Superior temporal gyrus (tissue), 1 donor: ENCODE data around the gene ALKBH7.
"Not testable (repeated sequence)": the region's sequence is repeated elsewhere in the genome, so short reads cannot be mapped to it uniquely, and the experiment has no call there.

Experiments used
- DNase-seq: peaks from one replicate; pipeline ENCODE4 v3.0.0-alpha.2; 2016; ENCODE audit errors: extremely low spot score

ALKBH7 gene, protein sequence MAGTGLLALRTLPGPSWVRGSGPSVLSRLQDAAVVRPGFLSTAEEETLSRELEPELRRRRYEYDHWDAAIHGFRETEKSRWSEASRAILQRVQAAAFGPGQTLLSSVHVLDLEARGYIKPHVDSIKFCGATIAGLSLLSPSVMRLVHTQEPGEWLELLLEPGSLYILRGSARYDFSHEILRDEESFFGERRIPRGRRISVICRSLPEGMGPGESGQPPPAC

DNA sequence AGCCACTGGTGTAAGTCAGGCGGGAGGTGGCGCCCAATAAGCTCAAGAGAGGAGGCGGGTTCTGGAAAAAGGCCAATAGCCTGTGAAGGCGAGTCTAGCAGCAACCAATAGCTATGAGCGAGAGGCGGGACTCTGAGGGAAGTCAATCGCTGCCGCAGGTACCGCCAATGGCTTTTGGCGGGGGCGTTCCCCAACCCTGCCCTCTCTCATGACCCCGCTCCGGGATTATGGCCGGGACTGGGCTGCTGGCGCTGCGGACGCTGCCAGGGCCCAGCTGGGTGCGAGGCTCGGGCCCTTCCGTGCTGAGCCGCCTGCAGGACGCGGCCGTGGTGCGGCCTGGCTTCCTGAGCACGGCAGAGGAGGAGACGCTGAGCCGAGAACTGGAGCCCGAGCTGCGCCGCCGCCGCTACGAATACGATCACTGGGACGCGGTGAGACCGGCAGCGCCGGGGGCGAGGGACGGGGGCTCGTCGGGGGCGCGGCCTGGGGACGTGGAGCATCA lies at the start of gene ALKBH7:
Gene ALKBH7 (plus strand): TSS at position 201 of the 502 bp plus-strand sequence. CDS start 27 bp downstream, at position 228.
- DNase-seq = peak; percentile 100

GRCh38 chr19:6324757-6325156 lies 47.8 kb upstream of the ALKBH7 start:
- DNase-seq = no peak

- no peak for DNase-seq
Measured at GRCh38 chr19:6325614-6326013, 47.0 kb upstream of the ALKBH7 start.

GRCh38 chr19:6326815-6327214 lies 45.8 kb upstream of the ALKBH7 start:
- DNase-seq = no peak

DNA sequence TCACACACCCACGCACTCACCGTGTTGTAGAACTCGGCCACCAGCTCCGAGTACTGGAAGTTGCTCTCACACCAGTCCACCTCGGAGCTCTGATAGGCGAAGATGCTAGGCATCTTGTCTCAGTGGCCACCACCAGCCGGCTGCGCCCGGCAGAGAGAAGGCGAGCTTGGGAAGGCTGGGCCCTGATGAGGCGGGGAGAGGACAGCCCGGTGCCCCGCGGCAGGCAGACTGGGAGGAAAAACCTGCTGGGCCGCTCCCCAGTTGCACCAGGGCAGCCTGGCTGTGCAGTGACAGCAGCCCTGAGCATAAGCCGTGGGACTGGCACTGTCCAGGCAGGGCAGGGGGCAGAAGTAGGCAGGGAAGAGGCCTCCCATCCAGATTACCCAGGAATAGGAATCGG lies 39.2 kb upstream of the ALKBH7 start, which contains the start of gene ACER1:
Gene ACER1 (minus strand): TSS at position 174 of the 400 bp plus-strand sequence. CDS start 61 bp downstream, at position 113.
- no peak for DNase-seq

GRCh38 chr19:6334490-6335285 lies 37.9 kb upstream of the ALKBH7 start:
- DNase-seq = no peak

DNA sequence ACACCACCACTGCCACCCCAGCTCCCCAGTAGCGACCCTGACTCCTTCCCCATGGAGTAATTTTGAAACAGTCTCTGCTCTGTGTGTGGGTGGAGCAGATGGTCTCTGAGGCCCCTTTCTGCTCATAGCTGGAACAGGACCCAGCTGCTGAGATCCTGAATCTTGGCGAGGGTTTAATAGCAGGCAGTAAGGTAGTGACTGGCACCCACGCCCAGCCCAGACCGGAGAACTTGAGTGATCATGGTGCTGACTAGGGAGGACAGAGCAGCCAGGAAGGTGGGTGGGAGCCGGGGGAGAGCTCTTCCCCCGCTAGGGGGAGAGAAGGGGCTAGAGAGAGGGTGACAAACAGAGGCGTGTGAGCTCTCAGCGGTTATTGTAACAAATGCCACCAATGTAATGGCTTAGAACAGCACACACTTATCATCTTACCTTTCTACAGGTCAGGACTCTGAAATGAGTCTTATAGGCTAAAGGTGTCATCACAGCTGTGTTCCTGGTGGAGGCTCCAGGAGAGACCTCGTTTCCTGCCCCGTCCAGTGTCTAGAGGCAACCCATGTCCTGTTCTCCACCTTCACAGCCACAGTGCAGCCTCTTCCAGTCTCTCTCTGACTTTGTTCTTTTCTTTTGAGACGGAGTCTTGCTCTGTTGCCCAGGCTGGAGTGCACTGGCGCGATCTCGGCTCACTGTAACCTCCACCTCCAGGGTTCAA lies 31.9 kb upstream of the ALKBH7 start:
- no peak for DNase-seq

DNA sequence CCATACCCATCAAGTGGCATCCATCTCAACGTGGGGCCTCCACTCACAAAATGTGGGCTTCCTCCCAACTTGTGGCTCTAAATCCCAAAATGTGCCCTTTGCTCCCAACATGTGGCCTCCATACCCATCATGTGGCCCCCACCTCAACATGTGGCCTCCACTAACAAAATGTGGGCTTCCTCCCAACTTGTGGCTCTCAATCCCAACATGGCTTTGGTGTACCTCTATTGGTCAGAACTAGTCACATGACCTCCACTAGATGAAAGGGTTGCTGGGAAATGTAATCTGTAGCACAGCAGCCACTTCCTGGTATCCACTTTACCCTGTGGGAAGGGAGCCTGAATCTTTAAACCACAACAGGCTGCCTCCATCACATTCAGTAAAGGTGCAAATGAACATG lies 29.1 kb upstream of the ALKBH7 start:
- no peak for DNase-seq

GRCh38 chr19:6349271-6349670 lies 23.3 kb upstream of the ALKBH7 start:
- DNase-seq = not testable (repeated sequence)

DNA sequence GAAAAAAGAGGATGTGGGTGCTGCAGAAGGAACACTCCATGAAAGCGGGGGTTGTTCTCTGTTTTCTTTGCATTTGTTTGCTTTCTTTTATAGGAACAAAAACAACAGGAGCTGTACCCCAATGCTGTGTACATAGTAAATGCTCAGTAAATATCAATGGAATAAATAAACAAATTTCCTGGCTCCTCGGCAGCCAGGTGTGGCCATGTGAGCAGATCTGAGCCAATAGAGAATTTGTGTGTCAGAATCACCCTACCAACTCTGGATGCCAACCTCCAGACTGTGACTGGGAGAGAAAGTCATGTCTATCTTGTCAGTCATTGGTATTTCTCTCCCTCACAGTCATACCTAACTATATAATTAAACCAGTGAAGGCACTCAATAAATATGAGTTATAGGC lies 21.9 kb upstream of the ALKBH7 start:
- no peak for DNase-seq

DNA sequence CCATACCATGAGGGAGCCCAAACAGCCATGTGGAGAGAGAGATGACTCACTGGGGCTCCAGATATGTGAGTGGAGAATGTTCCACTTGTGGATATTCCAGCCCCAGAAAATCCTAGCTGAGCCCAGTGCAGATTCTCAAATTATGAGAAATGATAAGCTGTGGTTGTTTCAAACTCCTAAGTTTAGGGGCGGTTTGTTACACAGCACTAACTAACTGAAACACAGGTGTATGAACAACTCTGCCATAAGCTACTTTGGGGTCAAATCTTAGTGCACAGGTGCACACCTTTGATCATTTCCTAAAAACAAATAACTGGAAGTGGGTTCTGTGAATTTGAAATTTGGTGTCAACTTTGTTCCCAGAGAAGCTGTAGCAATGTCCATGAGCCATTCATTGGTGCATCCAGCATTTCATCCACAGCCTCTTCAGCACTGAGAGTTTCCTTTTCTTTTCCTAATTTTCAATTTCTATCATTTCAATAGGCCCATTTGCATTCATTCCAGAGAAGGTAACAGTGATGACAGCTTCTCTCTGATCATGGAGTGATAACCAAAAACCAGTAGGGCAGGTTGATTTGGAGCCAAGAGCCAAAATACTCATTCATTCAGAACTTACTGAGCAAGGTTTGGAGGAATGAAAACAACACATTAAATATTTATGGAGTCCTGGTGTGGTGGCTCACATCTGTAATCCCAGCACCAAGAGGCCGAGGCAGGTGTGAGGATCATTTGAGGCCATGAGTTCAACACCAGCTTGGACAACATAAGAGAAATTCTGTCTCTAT lies 20.0 kb upstream of the ALKBH7 start:
- no peak for DNase-seq

DNA sequence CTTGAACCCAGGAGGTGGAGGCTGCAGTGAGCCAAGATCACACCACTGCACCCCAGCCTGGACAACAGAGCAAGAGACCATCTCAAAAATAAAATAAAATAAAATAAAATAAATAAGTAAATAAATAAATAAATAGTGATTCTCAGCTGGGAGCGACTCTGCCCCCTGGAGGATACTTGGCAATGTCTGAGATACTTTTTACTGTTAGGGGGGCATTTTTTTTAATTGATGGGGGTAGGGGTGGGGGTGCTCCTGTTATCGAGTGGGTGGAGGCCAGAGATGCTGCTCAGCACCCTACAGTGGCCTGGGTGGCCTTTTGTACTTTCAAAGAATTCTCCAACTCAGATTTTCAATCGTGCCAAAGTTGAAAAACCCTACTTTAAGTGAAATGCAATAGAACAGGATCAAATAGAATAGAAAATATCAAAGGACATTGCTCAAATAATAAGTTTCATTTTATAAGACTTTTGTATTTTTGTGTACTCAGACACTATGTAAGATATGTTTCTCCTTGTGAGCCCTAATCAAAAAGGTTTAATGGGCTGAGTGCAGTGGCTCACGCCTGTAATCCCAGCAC lies 18.4 kb upstream of the ALKBH7 start:
- DNase-seq = no peak

DNA sequence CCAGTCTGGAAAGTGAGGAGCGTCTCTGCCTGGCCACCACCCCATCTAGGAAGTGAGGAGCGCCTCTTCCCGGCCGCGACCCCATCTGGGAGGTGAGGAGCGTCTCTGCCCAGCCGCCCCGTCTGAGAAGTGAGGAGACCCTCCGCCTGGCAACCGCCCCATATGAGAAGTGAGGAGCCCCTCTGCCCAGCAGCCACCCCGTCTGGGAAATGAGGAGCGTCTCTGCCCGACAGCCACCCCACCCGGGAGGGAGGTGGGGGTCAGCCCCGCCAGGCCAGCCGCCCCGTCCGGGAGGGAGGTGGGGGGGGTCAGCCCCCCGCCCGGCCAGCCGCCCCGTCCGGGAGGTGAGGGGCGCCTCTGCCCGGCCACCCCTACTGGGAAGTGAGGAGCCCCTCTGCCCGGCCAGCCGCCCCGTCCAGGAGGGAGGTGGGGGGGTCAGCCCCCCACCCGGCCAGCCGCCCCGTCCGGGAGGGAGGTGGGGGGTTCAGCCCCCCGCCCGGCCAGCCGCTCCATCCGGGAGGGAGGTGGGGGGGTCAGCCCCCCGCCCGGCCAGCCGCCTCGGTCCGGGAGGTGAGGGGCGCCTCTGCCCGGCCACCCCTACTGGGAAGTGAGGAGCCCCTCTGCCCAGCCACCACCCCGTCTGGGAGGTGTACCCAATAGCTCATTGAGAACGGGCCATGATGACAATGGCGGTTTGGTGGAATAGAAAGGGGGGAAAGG lies 17.1 kb upstream of the ALKBH7 start:
- not testable (repeated sequence) for DNase-seq

- DNase-seq = no peak
Measured at GRCh38 chr19:6357174-6357573, 15.4 kb upstream of the ALKBH7 start.

DNA sequence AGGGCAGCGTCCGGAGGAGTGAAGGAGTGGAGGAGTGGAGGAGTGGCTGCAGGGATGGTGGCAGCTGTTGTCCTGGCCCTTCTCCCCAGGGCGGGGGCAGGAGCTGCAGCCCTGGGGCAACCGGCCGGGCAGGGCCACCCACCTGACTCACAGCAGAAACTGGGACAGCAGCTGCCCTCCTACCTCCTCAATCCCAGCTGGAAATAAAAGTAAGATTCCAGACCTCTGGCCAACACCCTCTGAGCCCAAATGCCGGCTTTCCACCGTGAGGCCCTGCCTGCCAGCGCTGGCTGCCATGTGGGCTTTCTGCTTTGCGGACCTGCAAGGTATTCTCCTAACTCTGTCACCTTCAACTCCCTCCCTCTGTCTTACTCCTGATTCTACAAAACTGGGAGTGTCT lies 14.6 kb upstream of the ALKBH7 start:
- DNase-seq = no peak

DNA sequence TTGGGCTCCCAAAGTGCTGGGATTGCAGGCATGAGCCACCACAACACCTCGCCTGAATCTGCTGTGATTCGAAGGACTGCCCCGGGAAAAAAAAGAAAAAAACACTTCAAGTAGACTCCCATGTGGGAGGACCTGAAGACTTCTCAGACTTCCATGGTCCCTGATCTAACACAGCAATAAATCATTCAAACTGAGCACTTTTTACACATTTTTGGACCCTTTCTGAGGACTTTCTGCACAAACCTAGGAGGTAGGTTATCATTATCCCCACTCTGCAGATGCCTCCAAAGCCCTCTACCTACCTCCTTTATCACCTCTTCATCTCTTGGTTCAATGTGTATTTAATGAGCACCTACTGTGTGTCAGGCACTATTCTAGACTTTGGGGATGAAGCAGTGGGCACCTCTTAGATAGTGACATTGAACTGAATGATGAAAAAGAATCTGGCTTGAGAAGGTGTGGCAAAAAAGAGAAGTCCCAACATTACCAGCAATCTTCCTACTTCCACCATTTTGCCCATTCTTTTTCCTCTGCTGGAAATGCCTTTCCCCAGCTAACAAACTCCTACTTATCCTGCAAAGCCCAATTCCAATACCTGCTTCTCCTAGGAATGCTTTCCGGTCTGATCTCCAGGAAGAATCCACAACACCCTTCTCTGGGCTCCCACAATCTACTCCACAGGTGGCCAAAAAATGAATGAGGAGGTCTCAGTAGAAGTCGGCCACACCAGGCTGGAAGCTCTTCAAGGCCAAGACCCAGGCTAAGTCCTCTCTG lies 12.8 kb upstream of the ALKBH7 start:
- no peak for DNase-seq

DNA sequence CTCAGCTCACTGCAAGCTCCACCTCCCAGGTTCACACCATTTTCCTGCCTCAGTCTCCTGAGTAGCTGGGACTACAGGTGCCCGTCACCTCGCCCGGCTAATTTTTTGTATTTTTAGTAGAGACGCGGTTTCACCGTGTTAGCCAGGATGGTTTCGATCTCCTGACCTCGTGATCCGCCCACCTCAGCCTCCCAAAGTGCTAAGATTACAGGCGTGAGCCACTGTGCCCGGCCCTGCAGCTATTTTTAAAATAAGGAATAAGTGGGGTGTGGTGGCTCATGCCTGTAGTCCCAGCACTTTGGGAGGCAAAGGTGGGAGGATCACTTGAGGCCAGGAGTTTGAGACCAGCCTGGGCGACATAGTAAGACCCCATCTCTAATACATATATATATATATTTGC lies 12.1 kb upstream of the ALKBH7 start:
- not testable (repeated sequence) for DNase-seq

DNA sequence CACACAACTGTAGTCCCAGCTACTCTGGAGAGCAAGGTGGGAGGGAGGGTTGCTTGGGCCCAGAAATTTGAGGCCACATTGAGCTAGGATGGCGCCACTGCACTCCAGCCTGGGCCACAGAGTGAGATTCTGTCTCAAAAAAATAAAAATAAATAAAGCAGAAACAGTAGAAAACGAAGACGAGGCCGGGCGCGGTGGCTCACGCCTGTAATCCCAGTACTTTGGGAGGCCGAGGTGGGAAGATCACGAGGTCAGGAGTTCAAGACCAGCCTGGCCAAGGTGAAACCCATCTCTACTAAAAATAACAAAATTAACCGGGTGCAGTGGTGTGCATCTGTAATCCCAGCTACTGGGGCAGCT lies 11.8 kb upstream of the ALKBH7 start:
- DNase-seq = not testable (repeated sequence)

DNA sequence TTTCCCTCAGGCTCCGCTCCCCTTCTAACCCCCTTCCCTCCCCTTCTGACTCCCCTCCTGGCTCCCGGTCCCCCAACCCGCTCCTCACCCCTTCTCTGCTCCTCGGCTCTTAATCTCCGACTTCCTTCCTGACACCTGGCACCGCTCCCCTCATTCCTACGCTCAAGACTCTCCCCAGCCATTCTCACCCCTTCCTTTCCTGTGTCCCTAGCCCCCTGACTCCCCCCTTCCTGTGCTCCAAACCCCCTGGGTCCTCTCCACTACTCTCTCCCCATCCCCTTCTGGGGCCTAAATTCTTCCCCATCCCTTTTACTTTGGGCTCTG lies 10.6 kb upstream of the ALKBH7 start:
- DNase-seq = no peak

GRCh38 chr19:6362351-6362801 lies 10.2 kb upstream of the ALKBH7 start:
- DNase-seq = no peak
